OCI-LY7 (cell line): Measurements from ENCODE around the gene ZDHHC14.

Source experiments
- EZH2phosphoT487 ChIP-seq: fragments of 200-600 bp; sonication (generic); IDR thresholded peaks from 2 replicates; pipeline ENCODE4 v1.6.1; 2018; ENCODE audit warnings: low read depth, borderline replicate concordance, mild to moderate bottlenecking, mixed run types, antibody characterized with exemption, low read length, moderate library complexity, mixed read lengths
- TF ChIP-seq, protein P1 (sequence below): fragments of 200-600 bp; sonication (generic); conservative IDR thresholded peaks from 2 replicates; pipeline ENCODE4 v1.5.1; 2014; ENCODE audit warnings: mild to moderate bottlenecking, antibody characterized with exemption, low read length, moderate library complexity, mixed read lengths

- TF ChIP-seq, protein P1, sequence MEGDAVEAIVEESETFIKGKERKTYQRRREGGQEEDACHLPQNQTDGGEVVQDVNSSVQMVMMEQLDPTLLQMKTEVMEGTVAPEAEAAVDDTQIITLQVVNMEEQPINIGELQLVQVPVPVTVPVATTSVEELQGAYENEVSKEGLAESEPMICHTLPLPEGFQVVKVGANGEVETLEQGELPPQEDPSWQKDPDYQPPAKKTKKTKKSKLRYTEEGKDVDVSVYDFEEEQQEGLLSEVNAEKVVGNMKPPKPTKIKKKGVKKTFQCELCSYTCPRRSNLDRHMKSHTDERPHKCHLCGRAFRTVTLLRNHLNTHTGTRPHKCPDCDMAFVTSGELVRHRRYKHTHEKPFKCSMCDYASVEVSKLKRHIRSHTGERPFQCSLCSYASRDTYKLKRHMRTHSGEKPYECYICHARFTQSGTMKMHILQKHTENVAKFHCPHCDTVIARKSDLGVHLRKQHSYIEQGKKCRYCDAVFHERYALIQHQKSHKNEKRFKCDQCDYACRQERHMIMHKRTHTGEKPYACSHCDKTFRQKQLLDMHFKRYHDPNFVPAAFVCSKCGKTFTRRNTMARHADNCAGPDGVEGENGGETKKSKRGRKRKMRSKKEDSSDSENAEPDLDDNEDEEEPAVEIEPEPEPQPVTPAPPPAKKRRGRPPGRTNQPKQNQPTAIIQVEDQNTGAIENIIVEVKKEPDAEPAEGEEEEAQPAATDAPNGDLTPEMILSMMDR: no peak
- no peak for TF ChIP-seq EZH2phosphoT487
These were observed 87.1 kb downstream of the ZDHHC14 start for GRCh38 chr6:157468054-157468453.
